Measurements from ENCODE around the gene MRTFA.
A peak's percentile ranks its signal among the peaks of the same experiment; 100 is the strongest.
"Not testable (repeated sequence)": the region's sequence is repeated elsewhere in the genome, so short reads cannot be mapped to it uniquely, and the experiment has no call there.

MRTFA gene
- total RNA-seq = 32.0 to 104 (median 65.2) reads per million in 9 experiments

GRCh38 chr22:40636380-40637182 lies at the start of gene MRTFA:
MRTFA (minus strand) TSS chr22:40636719.
- H3K27ac Mint-ChIP-seq = peak within 1 kb of the TSS; percentile 93 to 97
- H3K4me1 Mint-ChIP-seq (ENCODE audit: low read depth in 2 of 2) = peaks cover 30 to 38% of the 10 kb centered on the region in 2 donors
- no peaks in the 10 kb centered on the region for H3K27me3 Mint-ChIP-seq
- H3K36me3 Mint-ChIP-seq (ENCODE audit: insufficient read depth) = peaks cover 9% of the 10 kb centered on the region
- ATAC-seq (replicated peaks) = peak; percentile 91
- H3K4me3 Mint-ChIP-seq = peak within 1 kb of the TSS; percentile 86 to 94
- no peaks in the 10 kb centered on the region for H3K9me3 Mint-ChIP-seq
- peak; percentile 98 to 99 (median 98) for DNase-seq

GRCh38 chr22:40685406-40685805 lies 48.9 kb upstream of the MRTFA start:
- H3K27ac Mint-ChIP-seq = peak overlapping the region; percentile 54 to 85
- peak; percentile 64 for ATAC-seq (replicated peaks)

GRCh38 chr22:40684728-40685127 lies 48.2 kb upstream of the MRTFA start:
- peak overlapping the region in 1 of 2 donors; percentile 85 for H3K27ac Mint-ChIP-seq
- peaks cover 16 to 21% of the 10 kb centered on the region in 2 donors for H3K27me3 Mint-ChIP-seq
- peaks cover 2% of the 10 kb centered on the region for H3K36me3 Mint-ChIP-seq (ENCODE audit: insufficient read depth)
- H3K4me3 Mint-ChIP-seq = peak overlapping the region; percentile 83 to 85
- H3K4me1 Mint-ChIP-seq (ENCODE audit: low read depth in 2 of 2) = peaks cover 14% of the 10 kb centered on the region in 2 donors
- ATAC-seq (replicated peaks) = peak; percentile 11
- no peaks in the 10 kb centered on the region for H3K9me3 Mint-ChIP-seq
- DNase-seq = no peak

More at GRCh38 chr22:40685406-40685805, 48.9 kb upstream of the MRTFA start:
- no peaks in the 10 kb centered on the region for H3K9me3 Mint-ChIP-seq
- peak; percentile 19 to 29 (median 27) for DNase-seq
- H3K27me3 Mint-ChIP-seq = peaks cover 9 to 14% of the 10 kb centered on the region in 2 donors
- H3K4me3 Mint-ChIP-seq = peak overlapping the region; percentile 83 to 85
- H3K36me3 Mint-ChIP-seq (ENCODE audit: insufficient read depth) = peaks cover 2% of the 10 kb centered on the region
- peaks cover 14 to 15% of the 10 kb centered on the region in 2 donors for H3K4me1 Mint-ChIP-seq (ENCODE audit: low read depth in 2 of 2)

- Mint-ChIP-seq H3K4me3 (no peak overlapping the region), H3K27me3 (peaks cover 24 to 31% of the 10 kb centered on the region in 2 donors), H3K36me3 (ENCODE audit: insufficient read depth) (peaks cover 6% of the 10 kb centered on the region), H3K9me3 (no peaks in the 10 kb centered on the region), H3K4me1 (ENCODE audit: low read depth in 2 of 2) (peaks cover 14 to 15% of the 10 kb centered on the region in 2 donors), H3K27ac (no peak overlapping the region)
- ATAC-seq (replicated peaks) (no peak), DNase-seq (no peak)
These were observed 44.9 kb upstream of the MRTFA start for GRCh38 chr22:40681451-40681850.

GRCh38 chr22:40680819-40681183 lies 44.3 kb upstream of the MRTFA start:
- no peak for ATAC-seq (replicated peaks)
- DNase-seq = no peak
- H3K4me3 Mint-ChIP-seq = no peak overlapping the region
- H3K4me1 Mint-ChIP-seq (ENCODE audit: low read depth in 2 of 2) = peaks cover 13 to 14% of the 10 kb centered on the region in 2 donors
- no peak overlapping the region for H3K27ac Mint-ChIP-seq
- H3K9me3 Mint-ChIP-seq = no peaks in the 10 kb centered on the region
- peaks cover 24 to 31% of the 10 kb centered on the region in 2 donors for H3K27me3 Mint-ChIP-seq
- peaks cover 6% of the 10 kb centered on the region for H3K36me3 Mint-ChIP-seq (ENCODE audit: insufficient read depth)

GRCh38 chr22:40679964-40680818 lies 43.7 kb upstream of the MRTFA start:
- Mint-ChIP-seq H3K27ac (no peak overlapping the region), H3K9me3 (no peaks in the 10 kb centered on the region), H3K27me3 (peaks cover 24 to 31% of the 10 kb centered on the region in 2 donors), H3K36me3 (ENCODE audit: insufficient read depth) (peaks cover 5% of the 10 kb centered on the region), H3K4me1 (ENCODE audit: low read depth in 2 of 2) (peaks cover 13 to 14% of the 10 kb centered on the region in 2 donors), H3K4me3 (no peak overlapping the region)
- ATAC-seq (replicated peaks) (no peak), DNase-seq (no peak)

- Mint-ChIP-seq H3K9me3 (no peaks in the 10 kb centered on the region), H3K27me3 (peaks cover 24 to 31% of the 10 kb centered on the region in 2 donors), H3K4me1 (ENCODE audit: low read depth in 2 of 2) (peaks cover 11 to 14% of the 10 kb centered on the region in 2 donors), H3K36me3 (ENCODE audit: insufficient read depth) (peaks cover 4% of the 10 kb centered on the region), H3K27ac (peak within 1 kb of the TSS in 1 of 2 donors; percentile 49), H3K4me3 (no peak within 1 kb of the TSS)
- ATAC-seq (replicated peaks) (no peak), DNase-seq (no peak)
These were observed 42.9 kb upstream of the MRTFA start, which contains the start of gene MCHR1 for GRCh38 chr22:40679249-40679963. MCHR1 (plus strand) TSS chr22:40679484; CDS start chr22:40679653, 169 bp downstream.

GRCh38 chr22:40678493-40679248 lies 42.2 kb upstream of the MRTFA start:
- H3K27ac Mint-ChIP-seq = peak overlapping the region in 1 of 2 donors; percentile 49
- H3K4me1 Mint-ChIP-seq (ENCODE audit: low read depth in 2 of 2) = peaks cover 9 to 10% of the 10 kb centered on the region in 2 donors
- ATAC-seq (replicated peaks) (no peak), DNase-seq (no peak)
- no peak overlapping the region for H3K4me3 Mint-ChIP-seq
- H3K27me3 Mint-ChIP-seq = peaks cover 24 to 31% of the 10 kb centered on the region in 2 donors
- H3K9me3 Mint-ChIP-seq = no peaks in the 10 kb centered on the region
- H3K36me3 Mint-ChIP-seq (ENCODE audit: insufficient read depth) = peaks cover 4% of the 10 kb centered on the region

- H3K36me3 Mint-ChIP-seq (ENCODE audit: insufficient read depth) = peaks cover 4% of the 10 kb centered on the region
- no peaks in the 10 kb centered on the region for H3K9me3 Mint-ChIP-seq
- peaks cover 23 to 29% of the 10 kb centered on the region in 2 donors for H3K27me3 Mint-ChIP-seq
- DNase-seq = no peak
- peaks cover 0 to 2% of the 10 kb centered on the region in 2 donors for H3K4me1 Mint-ChIP-seq (ENCODE audit: low read depth in 2 of 2)
- no peak overlapping the region for H3K4me3 Mint-ChIP-seq
- H3K27ac Mint-ChIP-seq = no peak overlapping the region
- ATAC-seq (replicated peaks) = no peak
These were observed 40.1 kb upstream of the MRTFA start for GRCh38 chr22:40676644-40677043.

GRCh38 chr22:40676166-40676565 lies 39.6 kb upstream of the MRTFA start:
- not testable (repeated sequence) for H3K9me3 Mint-ChIP-seq; ATAC-seq (replicated peaks); H3K27ac Mint-ChIP-seq; H3K4me3 Mint-ChIP-seq; DNase-seq; H3K36me3 Mint-ChIP-seq (ENCODE audit: insufficient read depth); H3K4me1 Mint-ChIP-seq (ENCODE audit: low read depth in 2 of 2)
- H3K27me3 Mint-ChIP-seq = peaks cover 19 to 24% of the 10 kb centered on the region in 2 donors

GRCh38 chr22:40674274-40674673 lies 37.8 kb upstream of the MRTFA start:
- H3K4me1 Mint-ChIP-seq (ENCODE audit: low read depth in 2 of 2) = peaks cover 2 to 4% of the 10 kb centered on the region in 2 donors
- no peak for ATAC-seq (replicated peaks)
- no peaks in the 10 kb centered on the region for H3K9me3 Mint-ChIP-seq
- H3K27ac Mint-ChIP-seq = no peak overlapping the region
- no peak for DNase-seq
- peaks cover 5% of the 10 kb centered on the region for H3K36me3 Mint-ChIP-seq (ENCODE audit: insufficient read depth)
- no peak overlapping the region for H3K4me3 Mint-ChIP-seq
- H3K27me3 Mint-ChIP-seq = peaks cover 4 to 6% of the 10 kb centered on the region in 2 donors

GRCh38 chr22:40673017-40673416 lies 36.5 kb upstream of the MRTFA start:
- H3K4me3 Mint-ChIP-seq = no peak overlapping the region
- no peak for ATAC-seq (replicated peaks)
- peak overlapping the region in 1 of 2 donors; percentile 30 for H3K27ac Mint-ChIP-seq
- H3K27me3 Mint-ChIP-seq = no peaks in the 10 kb centered on the region
- no peaks in the 10 kb centered on the region for H3K9me3 Mint-ChIP-seq
- H3K4me1 Mint-ChIP-seq (ENCODE audit: low read depth in 2 of 2) = peaks cover 2 to 6% of the 10 kb centered on the region in 2 donors
- no peak for DNase-seq
- H3K36me3 Mint-ChIP-seq (ENCODE audit: insufficient read depth) = peaks cover 4% of the 10 kb centered on the region

Data from effector memory CD8-positive, alpha-beta T cell (primary cell).